Hepatocyte (in vitro differentiated cells): Measurements from ENCODE around the gene IMMP2L. TPM values are rescaled to one million over a fixed set of nuclear protein-coding genes. Genes with fewer than 3 reads are reported as not detected.
"Not testable (repeated sequence)": the region's sequence is repeated elsewhere in the genome, so short reads cannot be mapped to it uniquely, and the experiment has no call there.

Experiments used
- DNase-seq: peaks from one replicate; pipeline ENCODE4 v3.0.0-alpha.2; 2016; ENCODE audit warnings: low spot score
- H2AFZ ChIP-seq: fragments of 200-600 bp; sonication (generic); 2 replicates; pipeline ENCODE4 v1.6.0; 2016; ENCODE audit warnings: antibody characterized with exemption, mild to moderate bottlenecking
- H3K27ac ChIP-seq: fragments of 200-600 bp; sonication (generic); 2 replicates; pipeline ENCODE4 v1.5.1; 2016; ENCODE audit warnings: mild to moderate bottlenecking
- H3K27me3 ChIP-seq: fragments of 200-600 bp; sonication (generic); 2 replicates; pipeline ENCODE4 v1.6.1; 2016
- H3K36me3 ChIP-seq: fragments of 200-600 bp; sonication (generic); replicated peaks from 2 replicates; pipeline ENCODE4 v1.5.1; 2016; ENCODE audit warnings: low read depth; ENCODE audit not compliant: insufficient read depth
- H3K4me1 ChIP-seq: fragments of 200-600 bp; sonication (generic); 2 replicates; pipeline ENCODE4 v1.5.1; 2016; ENCODE audit warnings: mild to moderate bottlenecking, moderate library complexity; ENCODE audit not compliant: insufficient read depth
- H3K4me2 ChIP-seq: fragments of 200-600 bp; sonication (generic); 2 replicates; pipeline ENCODE4 v1.6.0; 2016
- H3K4me3 ChIP-seq: fragments of 200-600 bp; sonication (generic); 2 replicates; pipeline ENCODE4 v1.5.1; 2016; ENCODE audit warnings: mild to moderate bottlenecking
- H3K79me2 ChIP-seq: fragments of 200-600 bp; sonication (generic); 2 replicates; pipeline ENCODE4 v1.6.0; 2017; ENCODE audit warnings: mild to moderate bottlenecking
- H3K9me2 ChIP-seq: fragments of 200-600 bp; sonication (generic); replicated peaks from 2 replicates; pipeline ENCODE4 v1.6.0; 2017; ENCODE audit warnings: mild to moderate bottlenecking; ENCODE audit not compliant: insufficient read depth
- H3K9me3 ChIP-seq: fragments of 200-600 bp; sonication (generic); 2 replicates; pipeline ENCODE4 v1.5.1; 2016; ENCODE audit warnings: low read depth, mild to moderate bottlenecking
- H4K20me1 ChIP-seq: fragments of 200-600 bp; sonication (generic); 2 replicates; pipeline ENCODE4 v1.6.0; 2016; ENCODE audit warnings: mild to moderate bottlenecking; ENCODE audit not compliant: insufficient read depth, poor library complexity, severe bottlenecking
- EZH2 ChIP-seq: fragments of 200-600 bp; sonication (generic); IDR thresholded peaks from 2 replicates; pipeline ENCODE4 v1.6.1; 2016; ENCODE audit warnings: antibody characterized with exemption, mild to moderate bottlenecking, borderline replicate concordance
- EZH2phosphoT487 ChIP-seq: fragments of 200-600 bp; sonication (generic); IDR thresholded peaks from one replicate; pipeline ENCODE4 v1.6.1; 2018; ENCODE audit warnings: antibody characterized with exemption, mild to moderate bottlenecking, low read depth, moderate library complexity; ENCODE audit not compliant: unreplicated experiment, severe bottlenecking
- WGBS: methylation state at CpG from one replicate; pipeline ENCODE4 v1.1.6; 2016; ENCODE audit warnings: low lambda C conversion rate; ENCODE audit errors: missing lambda C conversion rate; 5-methylcytosine and 5-hydroxymethylcytosine counted together
- polyA plus RNA-seq: library from polyadenylated mRNA; unstranded; fragments of >200 nt; fragmentation: Nextera tagmentation; extraction: Ambion mirVana; gene quantifications from 2 replicates; pipeline ENCODE4 v1.2.1, GENCODE V29; 2016
- total RNA-seq: library from RNA; depleted of rRNA; stranded (reverse); fragments of >200 nt; gene quantifications from 2 replicates; pipeline ENCODE4 v1.2.3, GENCODE V29; 2014
- TF ChIP-seq, protein P1 (sequence below): fragments of 200-600 bp; sonication (generic); IDR thresholded peaks from 2 replicates; pipeline ENCODE4 v1.5.1; 2016; ENCODE audit warnings: antibody characterized with exemption, mild to moderate bottlenecking; ENCODE audit not compliant: poor library complexity

Gene IMMP2L
- total and polyA plus RNA-seq, 2 experiments from 2014 or later, result 13.3 to 17.6 TPM

DNA sequence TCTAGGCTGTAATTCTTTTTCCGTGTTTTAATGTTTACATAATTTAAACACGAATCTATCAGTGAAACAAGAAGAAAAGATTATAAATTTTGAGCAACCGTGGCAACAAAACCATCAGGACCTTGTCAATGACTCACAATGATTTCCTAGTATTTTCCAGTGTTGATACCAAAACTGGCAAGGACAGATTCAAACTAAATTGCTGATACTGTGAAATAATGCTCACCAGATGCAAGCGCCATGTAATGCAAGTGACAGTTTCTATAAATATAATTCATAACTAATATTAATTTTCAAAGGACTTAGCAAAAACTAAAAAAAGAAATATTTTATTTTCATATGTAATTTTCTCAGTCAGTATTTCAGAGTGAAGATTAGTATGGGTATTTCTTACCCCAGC is 267.8 kb downstream of the IMMP2L start:
- Histone ChIP-seq H3K4me3 (no peak overlapping the region), H4K20me1 (no peaks in the 10 kb centered on the region), H3K27me3 (no peaks in the 10 kb centered on the region), H3K4me2 (no peak overlapping the region), H3K27ac (no peak overlapping the region), H3K36me3 (no peaks in the 10 kb centered on the region), H3K79me2 (no peaks in the 10 kb centered on the region), H3K9me3 (no peaks in the 10 kb centered on the region), H3K9me2 (no peaks in the 10 kb centered on the region), H2AFZ (no peak overlapping the region), H3K4me1 (no peaks in the 10 kb centered on the region)
- WGBS, result 90% methylated on average over 4 of the region's 4 CpGs
- no peak for DNase-seq
- TF ChIP-seq EZH2, result no peak

DNA sequence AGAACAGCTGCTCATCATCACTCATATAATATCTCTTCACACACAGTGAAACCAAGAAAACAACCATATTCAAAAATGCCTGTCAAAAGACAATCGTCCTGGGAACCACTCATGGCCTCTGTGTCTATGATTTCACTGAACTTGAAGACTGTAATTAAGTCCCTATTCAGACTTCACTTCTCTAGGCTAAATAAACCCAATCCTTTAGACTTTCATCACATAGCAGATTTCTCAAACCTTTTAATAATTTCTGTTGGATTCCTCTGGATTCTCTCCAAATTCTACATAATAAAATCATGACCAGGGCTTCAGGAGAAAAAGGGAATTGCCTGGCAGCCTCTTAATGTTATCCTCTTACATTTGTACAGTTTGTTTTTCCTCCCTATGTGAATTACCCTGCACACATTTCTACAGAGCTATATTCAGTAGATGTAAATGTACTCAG is 270.2 kb downstream of the IMMP2L start:
- no peaks in the 10 kb centered on the region for H3K9me3 ChIP-seq

DNA sequence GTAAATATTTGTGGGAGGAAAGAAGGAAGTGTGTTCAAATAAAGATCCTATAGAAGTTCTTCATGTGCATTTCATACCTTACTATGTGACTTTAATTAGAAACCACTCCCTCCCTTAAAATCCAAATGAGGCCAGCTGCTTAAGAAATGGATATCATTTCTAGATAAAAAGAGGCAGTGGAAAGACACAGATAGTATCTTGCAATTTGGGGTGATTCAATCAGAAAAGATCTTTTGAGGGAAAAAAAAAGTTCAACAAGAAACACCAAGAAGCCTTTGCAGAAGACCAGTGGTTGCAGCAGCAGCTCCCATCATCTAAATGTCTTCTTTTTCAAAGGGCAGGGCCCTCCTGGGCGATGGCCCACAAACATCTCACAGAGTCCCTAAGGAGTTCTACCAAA is 271.3 kb downstream of the IMMP2L start:
- no peak overlapping the region for H2AFZ ChIP-seq
- no peaks in the 10 kb centered on the region for H3K4me1 ChIP-seq
- no peaks in the 10 kb centered on the region for H3K79me2 ChIP-seq
- H3K4me2 ChIP-seq, result no peak overlapping the region
- WGBS, result 89% methylated on average over 1 of the region's 1 CpG
- TF ChIP-seq EZH2phosphoT487, result no peak
- TF ChIP-seq, protein P1, sequence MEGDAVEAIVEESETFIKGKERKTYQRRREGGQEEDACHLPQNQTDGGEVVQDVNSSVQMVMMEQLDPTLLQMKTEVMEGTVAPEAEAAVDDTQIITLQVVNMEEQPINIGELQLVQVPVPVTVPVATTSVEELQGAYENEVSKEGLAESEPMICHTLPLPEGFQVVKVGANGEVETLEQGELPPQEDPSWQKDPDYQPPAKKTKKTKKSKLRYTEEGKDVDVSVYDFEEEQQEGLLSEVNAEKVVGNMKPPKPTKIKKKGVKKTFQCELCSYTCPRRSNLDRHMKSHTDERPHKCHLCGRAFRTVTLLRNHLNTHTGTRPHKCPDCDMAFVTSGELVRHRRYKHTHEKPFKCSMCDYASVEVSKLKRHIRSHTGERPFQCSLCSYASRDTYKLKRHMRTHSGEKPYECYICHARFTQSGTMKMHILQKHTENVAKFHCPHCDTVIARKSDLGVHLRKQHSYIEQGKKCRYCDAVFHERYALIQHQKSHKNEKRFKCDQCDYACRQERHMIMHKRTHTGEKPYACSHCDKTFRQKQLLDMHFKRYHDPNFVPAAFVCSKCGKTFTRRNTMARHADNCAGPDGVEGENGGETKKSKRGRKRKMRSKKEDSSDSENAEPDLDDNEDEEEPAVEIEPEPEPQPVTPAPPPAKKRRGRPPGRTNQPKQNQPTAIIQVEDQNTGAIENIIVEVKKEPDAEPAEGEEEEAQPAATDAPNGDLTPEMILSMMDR, result no peak
- no peak for TF ChIP-seq EZH2
- no peaks in the 10 kb centered on the region for H3K36me3 ChIP-seq
- H3K4me3 ChIP-seq, result no peak overlapping the region
- no peaks in the 10 kb centered on the region for H3K9me3 ChIP-seq
- no peak for DNase-seq
- H3K9me2 ChIP-seq, result no peaks in the 10 kb centered on the region
- no peaks in the 10 kb centered on the region for H4K20me1 ChIP-seq
- H3K27ac ChIP-seq, result no peak overlapping the region
- no peaks in the 10 kb centered on the region for H3K27me3 ChIP-seq

More for the DNA sequence above, 270.2 kb downstream of the IMMP2L start:
- no peak overlapping the region for H3K27ac ChIP-seq
- no peaks in the 10 kb centered on the region for H4K20me1 ChIP-seq
- no peaks in the 10 kb centered on the region for H3K27me3 ChIP-seq
- H3K4me3 ChIP-seq, result no peak overlapping the region
- no peaks in the 10 kb centered on the region for H3K36me3 ChIP-seq
- H2AFZ ChIP-seq, result no peak overlapping the region
- no peaks in the 10 kb centered on the region for H3K79me2 ChIP-seq
- TF ChIP-seq, protein P1, result no peak
- TF ChIP-seq EZH2, result no peak
- no peak for DNase-seq
- H3K4me1 ChIP-seq, result no peaks in the 10 kb centered on the region
- 45% methylated on average over 1 of the region's 1 CpG for WGBS
- H3K9me2 ChIP-seq, result no peaks in the 10 kb centered on the region
- H3K4me2 ChIP-seq, result no peak overlapping the region

DNA sequence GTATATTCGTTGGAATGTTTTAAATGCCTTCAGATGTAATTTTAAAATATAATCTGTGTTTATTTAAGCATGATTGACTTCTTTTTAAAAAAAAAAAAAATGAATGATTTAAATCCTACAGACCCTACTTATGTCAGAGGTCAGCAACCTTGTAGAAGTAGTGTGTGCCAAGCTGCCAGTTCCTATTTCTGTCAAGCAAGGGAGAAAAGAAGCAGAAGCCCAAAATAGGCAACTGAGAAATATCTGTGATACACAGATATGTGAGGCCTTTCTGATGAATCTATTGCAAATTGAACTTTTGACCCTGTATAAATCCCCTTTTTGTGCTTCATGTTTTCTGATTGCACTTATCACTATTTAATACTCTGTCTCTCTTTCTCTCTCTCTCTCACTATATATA is 271.9 kb downstream of the IMMP2L start:
- H3K36me3 ChIP-seq, result no peaks in the 10 kb centered on the region
- no peaks in the 10 kb centered on the region for H3K27me3 ChIP-seq
- no peaks in the 10 kb centered on the region for H4K20me1 ChIP-seq
- H3K4me1 ChIP-seq, result no peaks in the 10 kb centered on the region
- H3K9me3 ChIP-seq, result no peaks in the 10 kb centered on the region
- 71% methylated on average over 1 of the region's 1 CpG for WGBS
- H3K27ac ChIP-seq, result no peak overlapping the region
- no peak overlapping the region for H3K4me3 ChIP-seq
- H3K9me2 ChIP-seq, result no peaks in the 10 kb centered on the region
- H3K4me2 ChIP-seq, result no peak overlapping the region
- no peak for DNase-seq
- no peak for TF ChIP-seq EZH2phosphoT487
- TF ChIP-seq, protein P1, result no peak
- no peak overlapping the region for H2AFZ ChIP-seq
- H3K79me2 ChIP-seq, result no peaks in the 10 kb centered on the region

DNA sequence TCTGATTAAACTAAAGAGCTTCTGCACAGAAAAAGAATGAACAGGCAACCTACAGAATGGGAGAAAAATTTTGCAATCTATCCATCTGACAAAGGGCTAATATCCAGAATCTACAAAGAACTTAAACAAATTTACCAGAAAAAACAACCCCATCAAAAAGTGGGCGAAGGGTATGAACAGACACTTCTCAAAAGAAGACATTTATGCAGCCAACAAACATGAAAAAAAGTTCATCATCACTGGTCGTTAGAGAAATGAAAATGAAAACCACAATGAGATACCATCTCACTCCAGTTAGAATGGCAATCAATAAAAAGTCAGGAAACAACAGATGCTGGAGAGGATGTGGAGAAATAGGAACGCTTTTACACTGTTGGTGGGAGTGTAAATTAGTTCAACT is 273.9 kb downstream of the IMMP2L start:
- H3K27me3 ChIP-seq, DNase-seq, H3K4me1 ChIP-seq, H4K20me1 ChIP-seq, H3K4me2 ChIP-seq, H2AFZ ChIP-seq, H3K79me2 ChIP-seq, H3K36me3 ChIP-seq, H3K9me3 ChIP-seq, H3K27ac ChIP-seq, H3K4me3 ChIP-seq, H3K9me2 ChIP-seq: not testable (repeated sequence)
- 92% methylated on average over 3 of the region's 3 CpGs for WGBS
